Panc1 (cell line): ENCODE measurements around the gene SLC6A13. TPM values are rescaled to one million over a fixed set of nuclear protein-coding genes. Genes with fewer than 3 reads are reported as not detected.

ENCODE experiments used
- ATAC-seq: fragments of 200-7000 bp; cut with Tn5 transposase; 2 replicates; pipeline ENCODE4 v1.9.1; 2020; ENCODE audit warnings: mild to moderate bottlenecking, moderate library complexity
- BruUV-seq: library from RNA; stranded (reverse); fragments of 400-500 nt; replicated peaks from 2 replicates; lab custom pipeline; 2021; lab: Mats Ljungman, UMichigan
- CTCF ChIA-PET: fragments of 300-600 bp; sonication (Branson Sonifier 250); formaldehyde crosslinking; loops from one replicate; lab custom pipeline; 2022; ENCODE audit warnings: antibody characterized with exemption; lab: Charles Lee
- POLR2A ChIA-PET: fragments of 300-600 bp; sonication (Branson Sonifier 250); formaldehyde crosslinking; loops from one replicate; lab custom pipeline; 2022; ENCODE audit warnings: antibody characterized with exemption; lab: Charles Lee
- DNase-seq: peaks from one replicate; pipeline ENCODE4 v3.0.0-alpha.2; 2010; ENCODE audit warnings: low read depth, low spot score
- H3K27ac ChIP-seq: 2 replicates; pipeline ENCODE4 v1.5.1; 2011; ENCODE audit warnings: mild to moderate bottlenecking, low read length, inconsistent platforms
- H3K27me3 ChIP-seq: fragments of 200-500 bp; sonication (Bioruptor generic); 2 replicates; pipeline ENCODE4 v1.6.0; 2014; ENCODE audit warnings: low read length, inconsistent platforms; ENCODE audit not compliant: control insufficient read depth, insufficient read depth
- H3K36me3 ChIP-seq: fragments of 200-500 bp; sonication (Bioruptor generic); 2 replicates; pipeline ENCODE4 v1.5.1; 2014; ENCODE audit warnings: inconsistent platforms, mild to moderate bottlenecking, low read length, moderate library complexity; ENCODE audit not compliant: control insufficient read depth, insufficient read depth
- H3K4me1 ChIP-seq: 2 replicates; pipeline ENCODE4 v1.5.1; 2011; ENCODE audit warnings: inconsistent platforms, mild to moderate bottlenecking, low read length, moderate library complexity; ENCODE audit not compliant: control insufficient read depth, insufficient read depth
- H3K4me3 ChIP-seq, 2 experiments: 2 replicates each; pipeline ENCODE4 v1.5.1; 2011 to 2012; ENCODE audit warnings: low read depth in 2 of 2, low read length in 2 of 2, mild to moderate bottlenecking in 2 of 2, inconsistent platforms in 1 of 2, moderate library complexity in 1 of 2
- H3K9me3 ChIP-seq: fragments of 200-500 bp; sonication (Bioruptor generic); 2 replicates; pipeline ENCODE4 v1.5.1; 2014; ENCODE audit warnings: low read depth, mild to moderate bottlenecking, inconsistent platforms, low read length, moderate library complexity; ENCODE audit not compliant: control insufficient read depth, insufficient read depth
- POLR2AphosphoS5 ChIP-seq: IDR thresholded peaks from 2 replicates; pipeline ENCODE4 v1.6.1; 2012; ENCODE audit warnings: mild to moderate bottlenecking, low read depth, low read length, moderate library complexity
- REST ChIP-seq, 2 experiments: IDR thresholded peaks; 2 replicates each; pipeline ENCODE4 v1.6.1; 2011 to 2012; ENCODE audit warnings: low read depth in 2 of 2, control low read depth in 1 of 2, low read length in 1 of 2, mild to moderate bottlenecking in 1 of 2, moderate library complexity in 1 of 2; ENCODE audit not compliant: insufficient read depth in 1 of 2
- SIN3A ChIP-seq: IDR thresholded peaks from 2 replicates; pipeline ENCODE4 v1.6.1; 2012; ENCODE audit warnings: low read depth, mild to moderate bottlenecking, low read length, moderate library complexity, borderline replicate concordance; ENCODE audit not compliant: insufficient read depth
- TCF7L2 ChIP-seq: IDR thresholded peaks from 2 replicates; pipeline ENCODE4 v1.6.1; 2011; ENCODE audit warnings: mild to moderate bottlenecking, low read depth, low read length, inconsistent platforms
- in situ Hi-C: cut with HindIII; loops from 2 replicates; pipeline ENCODE4 v1.10.0; 2016; ENCODE audit warnings: low sequenced_read_pairs, low pct_unique_long_range_greater_than_20kb
- intact Hi-C: fragments of 100-400 bp; cut with micrococcal nuclease; formaldehyde crosslinking; loops from one replicate; pipeline ENCODE4 v1.10.0; 2022; ENCODE audit not compliant: unreplicated experiment
- total RNA-seq: library from RNA; stranded (reverse); gene quantifications from one replicate; pipeline ENCODE4 v1.2.1, GENCODE V29; 2021; ENCODE audit not compliant: unreplicated experiment
- TF ChIP-seq, protein P1 (sequence below): fragments of 450-650 bp; IDR thresholded peaks from 2 replicates; pipeline ENCODE4 v1.5.1; 2017; ENCODE audit warnings: mild to moderate bottlenecking

The SLC6A13 gene
- total RNA-seq, 1 experiment from 2014 or later, result 0.57 TPM

- no peak for ATAC-seq
- POLR2A ChIA-PET, result no interaction called here
Measured at GRCh38 chr12:242496-242895, 20.1 kb downstream of the SLC6A13 start.

GRCh38 chr12:241266-241665, 21.4 kb downstream of the SLC6A13 start:
- ATAC-seq (no peak), DNase-seq (no peak)
- CTCF ChIA-PET, result no interaction called here
- Histone ChIP-seq H3K36me3 (no peaks in the 10 kb centered on the region), H3K9me3 (no peaks in the 10 kb centered on the region), H3K27me3 (no peaks in the 10 kb centered on the region), H3K4me3 (no peak overlapping the region), H3K27ac (no peak overlapping the region), H3K4me1 (no peaks in the 10 kb centered on the region)
- TF ChIP-seq POLR2AphosphoS5, result no peak
- no peak for TF ChIP-seq TCF7L2
- no peak for TF ChIP-seq SIN3A
- TF ChIP-seq, protein P1, sequence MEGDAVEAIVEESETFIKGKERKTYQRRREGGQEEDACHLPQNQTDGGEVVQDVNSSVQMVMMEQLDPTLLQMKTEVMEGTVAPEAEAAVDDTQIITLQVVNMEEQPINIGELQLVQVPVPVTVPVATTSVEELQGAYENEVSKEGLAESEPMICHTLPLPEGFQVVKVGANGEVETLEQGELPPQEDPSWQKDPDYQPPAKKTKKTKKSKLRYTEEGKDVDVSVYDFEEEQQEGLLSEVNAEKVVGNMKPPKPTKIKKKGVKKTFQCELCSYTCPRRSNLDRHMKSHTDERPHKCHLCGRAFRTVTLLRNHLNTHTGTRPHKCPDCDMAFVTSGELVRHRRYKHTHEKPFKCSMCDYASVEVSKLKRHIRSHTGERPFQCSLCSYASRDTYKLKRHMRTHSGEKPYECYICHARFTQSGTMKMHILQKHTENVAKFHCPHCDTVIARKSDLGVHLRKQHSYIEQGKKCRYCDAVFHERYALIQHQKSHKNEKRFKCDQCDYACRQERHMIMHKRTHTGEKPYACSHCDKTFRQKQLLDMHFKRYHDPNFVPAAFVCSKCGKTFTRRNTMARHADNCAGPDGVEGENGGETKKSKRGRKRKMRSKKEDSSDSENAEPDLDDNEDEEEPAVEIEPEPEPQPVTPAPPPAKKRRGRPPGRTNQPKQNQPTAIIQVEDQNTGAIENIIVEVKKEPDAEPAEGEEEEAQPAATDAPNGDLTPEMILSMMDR, result no peak
- TF ChIP-seq REST (IDR thresholded peaks at IDR 0.05; ENCODE audit: insufficient read depth in 1 of 2, low read depth in 2 of 2, low read length in 1 of 2), result no peak
- no TSS peak for BruUV-seq
- intact Hi-C loops, result no loop called here
- in situ Hi-C loops, result no loop called here
- POLR2A ChIA-PET, result interaction anchor here (0.6 kb wide), 1 partner anchor 11 kb away, joined by 3 read pairs; no protein-coding TSS in a partner anchor

More at GRCh38 chr12:242496-242895, 20.1 kb downstream of the SLC6A13 start:
- DNase-seq, result no peak
- in situ Hi-C loops, result no loop called here
- no TSS peak for BruUV-seq
- no peaks in the 10 kb centered on the region for H3K4me1 ChIP-seq
- no peaks in the 10 kb centered on the region for H3K36me3 ChIP-seq
- no peak overlapping the region for H3K4me3 ChIP-seq
- no peak overlapping the region for H3K27ac ChIP-seq
- TF ChIP-seq POLR2AphosphoS5, result no peak
- no peak for TF ChIP-seq REST (IDR thresholded peaks at IDR 0.05; ENCODE audit: insufficient read depth in 1 of 2, low read depth in 2 of 2, low read length in 1 of 2)
- no peak for TF ChIP-seq TCF7L2
- TF ChIP-seq, protein P1, result no peak
- CTCF ChIA-PET, result no interaction called here
- H3K27me3 ChIP-seq, result no peaks in the 10 kb centered on the region
- intact Hi-C loops, result no loop called here
- H3K9me3 ChIP-seq, result peaks cover 3% of the 10 kb centered on the region; the same call in 1 of the 2 replicates
